ENCODE data around the gene ZNF469. TPM values are rescaled to one million over a fixed set of nuclear protein-coding genes. Genes with fewer than 3 reads are reported as not detected.

ZNF469 gene
- polyA plus RNA-seq, 3 donors, result 0.02 to 0.16 (median 0.10) TPM

GRCh38 chr16:88377961-88378360 lies 4.8 kb upstream of the ZNF469 start:
- Mint-ChIP-seq H3K27me3 (ENCODE audit: low read depth in 3 of 3) (peaks cover 3 to 9% (median 7%) of the 10 kb centered on the region in 3 donors), H3K4me1 (no peaks in the 10 kb centered on the region), H3K36me3 (peaks cover 0 to 2% of the 10 kb centered on the region in 2 donors), H3K9me3 (peaks cover 0 to 5% (median 2%) of the 10 kb centered on the region in 7 donors), H3K27ac (no peak overlapping the region), H3K4me3 (no peak overlapping the region)
- Histone ChIP-seq H3K4me1 (ENCODE audit: control insufficient read depth in 1 of 2, insufficient read depth in 2 of 2, low read length in 2 of 2) (no peaks in the 10 kb centered on the region), H3K4me2 (replicated peaks; ENCODE audit: extremely low read depth, low read length, poor library complexity, severe bottlenecking) (no peak overlapping the region), H3K79me2 (ENCODE audit: insufficient read depth, low read length) (no peaks in the 10 kb centered on the region), H3K36me3 (replicated peaks in 1 of 2; ENCODE audit: control insufficient read depth in 1 of 2, insufficient read depth in 2 of 2, low read length in 2 of 2) (no peaks in the 10 kb centered on the region), H3K27ac (ENCODE audit: low read depth in 1 of 2, low read length in 2 of 2) (no peak overlapping the region), H2AFZ (ENCODE audit: insufficient read depth, low read depth, low read length, poor library complexity, severe bottlenecking) (no peak overlapping the region), H3K9ac (ENCODE audit: insufficient read depth, low read length, poor library complexity, severe bottlenecking) (no peak overlapping the region), H3K27me3 (ENCODE audit: control insufficient read depth in 2 of 2, insufficient read depth in 2 of 2, low read length in 2 of 2) (peaks cover 2 to 21% of the 10 kb centered on the region in 2 donors), H3K9me3 (replicated peaks in 1 of 2; ENCODE audit: control insufficient read depth in 1 of 2, insufficient read depth in 1 of 2, low read length in 2 of 2) (peaks cover 11% of the 10 kb centered on the region in 2 donors), H3K4me3 (replicated peaks in 1 of 3; ENCODE audit: low read depth in 2 of 3, low read length in 3 of 3) (no peak overlapping the region), H4K20me1 (ENCODE audit: insufficient read depth, low read length) (no peaks in the 10 kb centered on the region)
- WGBS (ENCODE audit: insufficient coverage), result 92% methylated on average over 12 of the region's 12 CpGs
- TF ChIP-seq, protein P1, sequence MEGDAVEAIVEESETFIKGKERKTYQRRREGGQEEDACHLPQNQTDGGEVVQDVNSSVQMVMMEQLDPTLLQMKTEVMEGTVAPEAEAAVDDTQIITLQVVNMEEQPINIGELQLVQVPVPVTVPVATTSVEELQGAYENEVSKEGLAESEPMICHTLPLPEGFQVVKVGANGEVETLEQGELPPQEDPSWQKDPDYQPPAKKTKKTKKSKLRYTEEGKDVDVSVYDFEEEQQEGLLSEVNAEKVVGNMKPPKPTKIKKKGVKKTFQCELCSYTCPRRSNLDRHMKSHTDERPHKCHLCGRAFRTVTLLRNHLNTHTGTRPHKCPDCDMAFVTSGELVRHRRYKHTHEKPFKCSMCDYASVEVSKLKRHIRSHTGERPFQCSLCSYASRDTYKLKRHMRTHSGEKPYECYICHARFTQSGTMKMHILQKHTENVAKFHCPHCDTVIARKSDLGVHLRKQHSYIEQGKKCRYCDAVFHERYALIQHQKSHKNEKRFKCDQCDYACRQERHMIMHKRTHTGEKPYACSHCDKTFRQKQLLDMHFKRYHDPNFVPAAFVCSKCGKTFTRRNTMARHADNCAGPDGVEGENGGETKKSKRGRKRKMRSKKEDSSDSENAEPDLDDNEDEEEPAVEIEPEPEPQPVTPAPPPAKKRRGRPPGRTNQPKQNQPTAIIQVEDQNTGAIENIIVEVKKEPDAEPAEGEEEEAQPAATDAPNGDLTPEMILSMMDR (IDR thresholded peaks at IDR 0.05), result no peak
- DNase-seq, result no peak
- intact Hi-C loops (cut with micrococcal nuclease), result loop anchor here in 1 of 2 donors (10.0 kb wide), 1 partner anchor 117 kb away; no protein-coding TSS in a partner anchor

- H3K9me3 Mint-ChIP-seq, result peaks cover 0 to 5% (median 2%) of the 10 kb centered on the region in 7 donors
- Histone ChIP-seq H3K9ac (ENCODE audit: insufficient read depth, low read length, poor library complexity, severe bottlenecking) (no peak overlapping the region), H3K9me3 (replicated peaks in 1 of 2; ENCODE audit: control insufficient read depth in 1 of 2, insufficient read depth in 1 of 2, low read length in 2 of 2) (peaks cover 11% of the 10 kb centered on the region in 2 donors)
These were observed 4.4 kb upstream of the ZNF469 start for GRCh38 chr16:88378401-88378800.

More at GRCh38 chr16:88378401-88378800, 4.4 kb upstream of the ZNF469 start:
- no peaks in the 10 kb centered on the region for H3K4me1 ChIP-seq (ENCODE audit: control insufficient read depth in 1 of 2, insufficient read depth in 2 of 2, low read length in 2 of 2)
- TF ChIP-seq, protein P1 (IDR thresholded peaks at IDR 0.05), result no peak
- H3K4me1 Mint-ChIP-seq, result no peaks in the 10 kb centered on the region
- H3K27me3 Mint-ChIP-seq (ENCODE audit: low read depth in 3 of 3), result peaks cover 3 to 9% (median 7%) of the 10 kb centered on the region in 3 donors
- DNase-seq, result no peak
- H4K20me1 ChIP-seq (ENCODE audit: insufficient read depth, low read length), result no peaks in the 10 kb centered on the region
- H2AFZ ChIP-seq (ENCODE audit: insufficient read depth, low read depth, low read length, poor library complexity, severe bottlenecking), result no peak overlapping the region
- no peak overlapping the region for H3K4me2 ChIP-seq (replicated peaks; ENCODE audit: extremely low read depth, low read length, poor library complexity, severe bottlenecking)
- no peak overlapping the region for H3K27ac ChIP-seq (ENCODE audit: low read depth in 1 of 2, low read length in 2 of 2)
- H3K4me3 Mint-ChIP-seq, result no peak overlapping the region
- no peak overlapping the region for H3K4me3 ChIP-seq (replicated peaks in 1 of 3; ENCODE audit: low read depth in 2 of 3, low read length in 3 of 3)
- H3K27me3 ChIP-seq (ENCODE audit: control insufficient read depth in 2 of 2, insufficient read depth in 2 of 2, low read length in 2 of 2), result peaks cover 2 to 21% of the 10 kb centered on the region in 2 donors
- intact Hi-C loops (cut with micrococcal nuclease), result loop anchor here in 1 of 2 donors (10.0 kb wide), 1 partner anchor 116 kb away; no protein-coding TSS in a partner anchor
- H3K36me3 ChIP-seq (replicated peaks in 1 of 2; ENCODE audit: control insufficient read depth in 1 of 2, insufficient read depth in 2 of 2, low read length in 2 of 2), result no peaks in the 10 kb centered on the region
- peaks cover 0 to 2% of the 10 kb centered on the region in 2 donors for H3K36me3 Mint-ChIP-seq
- H3K27ac Mint-ChIP-seq, result no peak overlapping the region
- H3K79me2 ChIP-seq (ENCODE audit: insufficient read depth, low read length), result no peaks in the 10 kb centered on the region
- 85% methylated on average over 10 of the region's 12 CpGs for WGBS (ENCODE audit: insufficient coverage)

Measured in CD14-positive monocyte (primary cell).